ENCODE data around the gene LDLRAP1. TPM values are rescaled to one million over a fixed set of nuclear protein-coding genes. Genes with fewer than 3 reads are reported as not detected.

Gene LDLRAP1
- total and polyA plus RNA-seq, 2 donors (not counting 1 experiment from before 2014, with no cell fraction given), result 22.7 to 24.3 TPM

DNA sequence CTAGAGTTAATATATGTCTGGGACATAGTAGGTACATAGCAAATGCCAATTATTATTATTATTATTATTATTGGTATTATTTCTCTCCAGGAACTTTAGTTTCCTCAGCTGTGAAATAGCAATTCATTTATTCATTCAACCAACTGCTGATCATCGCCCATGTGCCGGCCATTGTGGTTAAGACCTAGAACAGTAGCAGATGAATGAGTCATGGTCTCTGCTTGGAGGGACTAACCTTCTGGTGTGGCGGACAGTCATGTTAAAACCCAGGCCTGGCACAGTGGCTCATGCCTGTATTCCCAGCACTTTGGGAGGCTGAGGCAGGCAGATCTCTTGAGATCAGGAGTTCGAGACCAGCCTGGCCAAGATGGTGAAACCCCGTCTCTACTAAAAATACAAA, 23.8 kb upstream of the LDLRAP1 start:
- POLR2A ChIA-PET, result no interaction called here
- peaks cover 0 to 2% (median 0%) of the 10 kb centered on the region in 4 experiments for H3K27me3 ChIP-seq (replicated peaks in 1 of 4; ENCODE audit: control extremely low read depth in 1 of 4, control insufficient read depth in 3 of 4, insufficient read depth in 4 of 4, low read length in 3 of 4)
- ATAC-seq (ENCODE audit: low read depth), result no peak

DNA sequence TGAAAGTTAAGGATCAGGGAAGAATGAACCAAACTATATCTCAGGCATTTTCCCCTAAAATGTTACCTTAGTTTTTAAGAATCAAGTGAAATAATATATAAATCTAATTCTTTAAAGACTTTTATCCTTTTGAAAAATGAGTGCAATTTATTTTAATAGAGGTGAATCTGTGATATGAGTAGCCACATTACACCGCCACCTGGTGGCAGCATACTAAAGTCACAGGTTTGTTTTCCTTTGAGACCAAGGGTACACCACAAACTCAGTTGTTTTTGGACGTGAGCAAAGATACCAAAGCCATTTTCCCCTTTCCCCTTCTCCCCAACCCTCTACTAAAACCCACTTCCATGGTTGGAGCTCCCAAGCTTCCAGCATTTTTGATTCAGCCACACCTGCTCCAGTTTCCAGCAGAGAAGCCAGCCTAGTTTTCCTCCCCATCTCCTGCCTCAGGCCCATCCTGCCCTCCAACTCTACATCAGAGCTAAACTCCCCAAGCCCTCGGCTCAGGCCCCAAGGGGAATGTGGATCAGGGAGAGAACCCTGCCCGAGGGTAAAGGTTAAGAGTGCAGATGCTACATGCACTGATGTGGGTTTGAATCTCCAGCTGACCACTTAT, 22.9 kb upstream of the LDLRAP1 start:
- TF ChIP-seq, protein P1, sequence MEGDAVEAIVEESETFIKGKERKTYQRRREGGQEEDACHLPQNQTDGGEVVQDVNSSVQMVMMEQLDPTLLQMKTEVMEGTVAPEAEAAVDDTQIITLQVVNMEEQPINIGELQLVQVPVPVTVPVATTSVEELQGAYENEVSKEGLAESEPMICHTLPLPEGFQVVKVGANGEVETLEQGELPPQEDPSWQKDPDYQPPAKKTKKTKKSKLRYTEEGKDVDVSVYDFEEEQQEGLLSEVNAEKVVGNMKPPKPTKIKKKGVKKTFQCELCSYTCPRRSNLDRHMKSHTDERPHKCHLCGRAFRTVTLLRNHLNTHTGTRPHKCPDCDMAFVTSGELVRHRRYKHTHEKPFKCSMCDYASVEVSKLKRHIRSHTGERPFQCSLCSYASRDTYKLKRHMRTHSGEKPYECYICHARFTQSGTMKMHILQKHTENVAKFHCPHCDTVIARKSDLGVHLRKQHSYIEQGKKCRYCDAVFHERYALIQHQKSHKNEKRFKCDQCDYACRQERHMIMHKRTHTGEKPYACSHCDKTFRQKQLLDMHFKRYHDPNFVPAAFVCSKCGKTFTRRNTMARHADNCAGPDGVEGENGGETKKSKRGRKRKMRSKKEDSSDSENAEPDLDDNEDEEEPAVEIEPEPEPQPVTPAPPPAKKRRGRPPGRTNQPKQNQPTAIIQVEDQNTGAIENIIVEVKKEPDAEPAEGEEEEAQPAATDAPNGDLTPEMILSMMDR (IDR thresholded peaks at IDR 0.05), result peak; percentile 86
- no peak for TF ChIP-seq EZH2 (IDR thresholded peaks at IDR 0.05; ENCODE audit: borderline replicate concordance, insufficient read depth, low read depth, low read length, poor library complexity, severe bottlenecking)
- H3K79me2 ChIP-seq (ENCODE audit: control insufficient read depth, insufficient read depth, low read length), result no peaks in the 10 kb centered on the region
- no peaks in the 10 kb centered on the region for H3K4me1 ChIP-seq (ENCODE audit: control insufficient read depth in 2 of 2, insufficient read depth in 2 of 2, low read length in 2 of 2)
- Mint-ChIP-seq H3K4me1 (no peaks in the 10 kb centered on the region), H3K9me3 (ENCODE audit: insufficient read depth) (no peaks in the 10 kb centered on the region), H3K27ac (no peak overlapping the region), H3K4me3 (no peak overlapping the region), H3K27me3 (peaks cover 9% of the 10 kb centered on the region)
- no peaks in the 10 kb centered on the region for H4K20me1 ChIP-seq (ENCODE audit: control insufficient read depth, insufficient read depth, low read length, poor library complexity, severe bottlenecking)
- ATAC-seq (ENCODE audit: low read depth) (peak; percentile 45), DNase-seq (peak; percentile 71)
- H3K9ac ChIP-seq (ENCODE audit: low read length), result no peak overlapping the region
- peaks cover 0 to 5% (median 0%) of the 10 kb centered on the region in 4 experiments for H3K27me3 ChIP-seq (replicated peaks in 1 of 4; ENCODE audit: control extremely low read depth in 1 of 4, control insufficient read depth in 3 of 4, insufficient read depth in 4 of 4, low read length in 3 of 4)
- H3K36me3 ChIP-seq (replicated peaks in 1 of 2; ENCODE audit: control extremely low read depth in 1 of 2, control insufficient read depth in 1 of 2, extremely low read depth in 1 of 2, insufficient read depth in 2 of 2, low read length in 1 of 2), result no peaks in the 10 kb centered on the region
- intact Hi-C loops (cut with micrococcal nuclease), result no loop called here
- WGBS (ENCODE audit: insufficient coverage), result 18% methylated on average over 2 of the region's 4 CpGs
- no peak overlapping the region for H3K4me3 ChIP-seq (ENCODE audit: control extremely low read depth in 1 of 5, extremely low read depth in 1 of 5, insufficient read depth in 1 of 5, low read depth in 2 of 5, low read length in 4 of 5)
- no peaks in the 10 kb centered on the region for H3K9me3 ChIP-seq (ENCODE audit: control extremely low read depth in 1 of 3, control insufficient read depth in 2 of 3, insufficient read depth in 1 of 3, low read length in 2 of 3)
- H2AFZ ChIP-seq (ENCODE audit: insufficient read depth, low read depth, low read length, poor library complexity, severe bottlenecking), result peak overlapping the region; percentile 50
- ChIA-PET POLR2A (interaction anchor here (0.6 to 0.7 kb wide), 2 partner anchors 47 to 200 kb away, joined by 7 to 8 read pairs; no protein-coding TSS in a partner anchor), CTCF (interaction anchor here (0.7 to 6.7 kb wide), 18 partner anchors 8 to 314 kb away, joined by 3 to 49 read pairs (median 4); no protein-coding TSS in a partner anchor)
- H3K4me2 ChIP-seq (replicated peaks; ENCODE audit: low read depth, low read length, poor library complexity, severe bottlenecking), result no peak overlapping the region
- H3K27ac ChIP-seq (ENCODE audit: low read length in 2 of 2), result no peak overlapping the region

More for the DNA sequence above, 23.8 kb upstream of the LDLRAP1 start:
- Histone ChIP-seq H3K79me2 (ENCODE audit: control insufficient read depth, insufficient read depth, low read length) (no peaks in the 10 kb centered on the region), H3K9ac (ENCODE audit: low read length) (no peak overlapping the region), H3K27ac (ENCODE audit: low read length in 2 of 2) (no peak overlapping the region), H4K20me1 (ENCODE audit: control insufficient read depth, insufficient read depth, low read length, poor library complexity, severe bottlenecking) (no peaks in the 10 kb centered on the region), H3K4me3 (ENCODE audit: control extremely low read depth in 1 of 5, extremely low read depth in 1 of 5, insufficient read depth in 1 of 5, low read depth in 2 of 5, low read length in 4 of 5) (no peak overlapping the region), H3K4me2 (replicated peaks; ENCODE audit: low read depth, low read length, poor library complexity, severe bottlenecking) (no peak overlapping the region), H3K9me3 (ENCODE audit: control extremely low read depth in 1 of 3, control insufficient read depth in 2 of 3, insufficient read depth in 1 of 3, low read length in 2 of 3) (no peaks in the 10 kb centered on the region), H3K4me1 (ENCODE audit: control insufficient read depth in 2 of 2, insufficient read depth in 2 of 2, low read length in 2 of 2) (no peaks in the 10 kb centered on the region), H2AFZ (ENCODE audit: insufficient read depth, low read depth, low read length, poor library complexity, severe bottlenecking) (no peak overlapping the region), H3K36me3 (replicated peaks in 1 of 2; ENCODE audit: control extremely low read depth in 1 of 2, control insufficient read depth in 1 of 2, extremely low read depth in 1 of 2, insufficient read depth in 2 of 2, low read length in 1 of 2) (no peaks in the 10 kb centered on the region)
- CTCF ChIA-PET, result interaction anchor here (0.7 to 6.7 kb wide), 10 partner anchors 15 to 313 kb away, joined by 3 to 49 read pairs (median 4); no protein-coding TSS in a partner anchor
- TF ChIP-seq EZH2 (IDR thresholded peaks at IDR 0.05; ENCODE audit: borderline replicate concordance, insufficient read depth, low read depth, low read length, poor library complexity, severe bottlenecking), result no peak
- TF ChIP-seq, protein P1 (IDR thresholded peaks at IDR 0.05), result no peak
- DNase-seq, result no peak
- no peaks in the 10 kb centered on the region for H3K27me3 Mint-ChIP-seq
- no peaks in the 10 kb centered on the region for H3K9me3 Mint-ChIP-seq (ENCODE audit: insufficient read depth)
- intact Hi-C loops (cut with micrococcal nuclease), result no loop called here
- no peaks in the 10 kb centered on the region for H3K4me1 Mint-ChIP-seq
- WGBS (ENCODE audit: insufficient coverage), result 90% methylated on average over 3 of the region's 5 CpGs
- no peak overlapping the region for H3K27ac Mint-ChIP-seq
- no peak overlapping the region for H3K4me3 Mint-ChIP-seq

Measured in B cell (primary cell).